Vagina (tissue), 2 donors: ENCODE measurements around the gene KCNH1.

ENCODE experiments used
- POLR2AphosphoS5 ChIP-seq, 2 donors: sonication (generic); formaldehyde crosslinking; IDR thresholded peaks; one replicate each; pipeline ENCODE4 v1.9.0; 2017; ENCODE audit warnings: antibody characterized with exemption in 2 of 2, mild to moderate bottlenecking in 2 of 2, low read depth in 1 of 2; ENCODE audit not compliant: insufficient read depth in 1 of 2
- TF ChIP-seq, protein P1 (sequence below), 3 experiments: fragments of 450-650 bp in 2 of 3; fragments of 200-600 bp in 1 of 3; sonication (generic) in 1 of 3; IDR thresholded peaks; one replicate each; pipeline ENCODE4 v1.5.1; 2017 to 2019; ENCODE audit warnings: antibody characterized with exemption in 3 of 3, mild to moderate bottlenecking in 2 of 3, moderate library complexity in 2 of 3

DNA sequence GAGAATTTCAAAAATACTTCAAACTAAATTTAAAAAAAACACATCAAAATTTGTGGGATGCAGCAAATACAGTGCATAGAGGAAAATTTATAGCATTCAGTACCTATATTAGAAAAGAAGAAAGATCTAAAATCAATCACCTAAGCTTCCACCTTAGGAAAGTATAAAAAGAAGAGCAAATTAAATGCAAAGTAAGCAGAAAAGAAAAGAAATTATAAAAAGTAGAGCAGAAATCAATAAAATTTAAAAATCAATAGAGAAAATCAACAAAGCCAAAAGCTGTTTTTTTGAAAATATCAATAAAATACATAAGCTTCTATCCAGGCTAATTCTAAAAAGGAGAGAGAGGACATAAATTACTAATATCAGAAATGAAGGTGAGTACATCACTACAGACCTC lies 255.4 kb downstream of the KCNH1 start:
- no peak for TF ChIP-seq POLR2AphosphoS5 (IDR thresholded peaks at IDR 0.05; ENCODE audit: insufficient read depth in 1 of 2, low read depth in 1 of 2)
- TF ChIP-seq, protein P1, sequence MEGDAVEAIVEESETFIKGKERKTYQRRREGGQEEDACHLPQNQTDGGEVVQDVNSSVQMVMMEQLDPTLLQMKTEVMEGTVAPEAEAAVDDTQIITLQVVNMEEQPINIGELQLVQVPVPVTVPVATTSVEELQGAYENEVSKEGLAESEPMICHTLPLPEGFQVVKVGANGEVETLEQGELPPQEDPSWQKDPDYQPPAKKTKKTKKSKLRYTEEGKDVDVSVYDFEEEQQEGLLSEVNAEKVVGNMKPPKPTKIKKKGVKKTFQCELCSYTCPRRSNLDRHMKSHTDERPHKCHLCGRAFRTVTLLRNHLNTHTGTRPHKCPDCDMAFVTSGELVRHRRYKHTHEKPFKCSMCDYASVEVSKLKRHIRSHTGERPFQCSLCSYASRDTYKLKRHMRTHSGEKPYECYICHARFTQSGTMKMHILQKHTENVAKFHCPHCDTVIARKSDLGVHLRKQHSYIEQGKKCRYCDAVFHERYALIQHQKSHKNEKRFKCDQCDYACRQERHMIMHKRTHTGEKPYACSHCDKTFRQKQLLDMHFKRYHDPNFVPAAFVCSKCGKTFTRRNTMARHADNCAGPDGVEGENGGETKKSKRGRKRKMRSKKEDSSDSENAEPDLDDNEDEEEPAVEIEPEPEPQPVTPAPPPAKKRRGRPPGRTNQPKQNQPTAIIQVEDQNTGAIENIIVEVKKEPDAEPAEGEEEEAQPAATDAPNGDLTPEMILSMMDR (IDR thresholded peaks at IDR 0.05) = no peak
